HG02798 (cell line): ENCODE measurements around the gene SNX25.

Source experiments
- ATAC-seq: cut with Tn5 transposase; IDR thresholded peaks from one replicate; pipeline ENCODE4 v1.9.1; 2021; ENCODE audit warnings: mild to moderate bottlenecking; ENCODE audit not compliant: unreplicated experiment, poor library complexity

Gene SNX25

GRCh38 chr4:185363251-185363650 is 153.9 kb downstream of the SNX25 start:
- no peak for ATAC-seq

DNA sequence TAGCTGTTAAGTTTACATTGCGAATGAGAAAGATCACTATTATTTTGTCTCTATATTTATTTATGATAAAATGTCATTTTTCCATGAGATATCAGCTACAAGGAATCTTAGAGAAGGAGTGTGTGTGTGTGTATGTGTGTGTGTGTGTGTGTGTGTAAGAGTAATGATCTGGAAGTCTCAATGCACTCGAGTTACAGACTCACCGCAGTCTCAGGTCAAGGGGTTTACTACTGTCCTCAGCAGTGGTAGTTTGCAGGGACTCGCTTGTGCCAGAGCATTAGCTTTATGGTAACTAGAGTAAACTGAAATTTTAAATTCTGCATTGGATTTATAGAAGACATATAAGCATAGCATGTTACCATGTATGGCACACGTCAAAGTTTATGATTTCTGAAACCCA is 155.5 kb downstream of the SNX25 start:
- ATAC-seq, result no peak

GRCh38 chr4:185369731-185370130 is 160.3 kb downstream of the SNX25 start:
- ATAC-seq, result no peak

DNA sequence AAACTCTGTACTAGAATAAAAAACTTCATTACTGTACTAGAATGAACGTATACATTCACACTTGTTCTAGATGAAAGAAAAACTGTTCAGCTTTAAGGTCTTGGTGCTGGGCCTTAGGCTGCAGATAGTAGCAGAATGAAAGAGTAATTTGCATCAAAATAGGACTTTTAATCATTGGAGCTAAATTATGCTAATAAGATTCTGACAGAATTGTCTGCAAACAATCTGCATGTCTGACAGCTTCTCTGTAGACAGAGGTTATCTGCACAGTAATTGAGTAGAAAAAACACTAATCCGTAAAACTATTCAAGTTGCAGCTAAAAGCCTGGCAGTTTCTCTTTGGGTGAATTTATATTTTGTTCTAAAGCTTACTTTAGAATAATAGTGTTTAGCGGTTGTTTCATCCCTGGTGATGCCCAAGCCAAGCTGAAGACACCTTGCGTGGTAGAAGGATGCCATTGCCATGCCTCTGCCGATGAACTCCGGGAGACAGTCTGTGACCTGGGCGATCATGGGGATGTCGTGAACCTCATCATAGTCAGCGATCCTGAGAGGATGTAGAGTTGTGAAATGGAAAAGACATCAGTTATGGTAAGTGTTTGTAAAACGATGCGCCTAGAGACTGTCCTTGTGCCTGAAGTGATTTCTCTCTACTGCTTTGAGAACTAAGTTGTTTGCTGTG is 161.0 kb downstream of the SNX25 start:
- ATAC-seq, result no peak

DNA sequence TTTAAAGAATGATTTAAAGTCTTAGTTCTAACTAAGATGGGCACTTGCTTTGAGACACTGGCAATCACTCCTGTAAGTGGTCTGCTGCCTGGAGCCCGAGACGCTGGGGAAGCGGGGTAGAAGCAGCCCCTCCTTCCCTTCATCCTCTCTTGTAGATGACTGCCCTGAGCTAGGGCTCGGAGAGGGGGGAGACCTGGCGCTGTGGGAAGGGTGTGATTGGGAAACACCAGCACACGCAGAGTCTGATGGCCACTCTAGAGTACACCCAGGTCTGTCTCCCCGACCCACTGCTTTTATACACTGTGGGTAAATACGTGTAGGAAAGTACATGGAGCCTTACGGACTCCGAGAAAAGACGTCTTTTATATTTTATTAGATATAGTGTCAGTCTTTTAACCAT is 162.3 kb downstream of the SNX25 start:
- ATAC-seq, result no peak

- ATAC-seq, result no peak
Measured at GRCh38 chr4:185374027-185374426, 164.6 kb downstream of the SNX25 start.

DNA sequence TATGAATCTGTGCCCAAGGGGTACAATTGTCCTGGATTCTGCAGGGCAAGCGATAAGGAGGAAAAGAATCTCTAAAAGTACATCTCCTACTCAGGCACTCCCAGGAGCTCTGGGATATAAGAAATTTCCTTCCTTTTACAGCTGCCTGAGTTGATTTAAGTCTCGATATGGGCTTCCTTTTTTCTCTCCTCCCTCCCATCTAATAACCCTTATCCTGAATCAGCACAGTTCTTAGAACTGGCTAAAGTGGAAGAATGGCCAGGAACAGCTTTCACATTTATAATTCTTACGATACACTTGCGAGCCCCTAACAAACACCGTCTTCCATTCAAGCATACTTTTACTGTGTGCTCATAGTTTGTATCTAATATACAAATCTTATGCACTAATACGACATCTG is 165.2 kb downstream of the SNX25 start:
- no peak for ATAC-seq

DNA sequence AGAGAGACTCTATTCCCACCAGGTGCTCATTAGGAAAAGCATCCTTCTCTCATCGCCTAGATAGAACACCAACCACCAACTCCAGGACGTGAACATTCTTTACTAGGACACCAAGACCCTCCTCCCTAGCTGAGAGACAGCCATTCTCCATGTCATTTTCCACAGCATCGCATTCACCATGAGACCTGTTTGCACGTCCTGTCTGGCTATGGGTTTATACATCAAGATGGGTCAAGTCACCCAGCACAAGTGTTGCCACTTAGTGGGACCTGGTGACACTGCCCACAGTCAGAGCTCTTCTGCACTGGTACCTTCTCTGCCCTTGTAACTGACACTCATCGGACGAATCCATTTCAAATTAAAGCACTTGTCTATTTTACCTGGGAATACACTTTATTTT is 168.9 kb downstream of the SNX25 start:
- ATAC-seq, result no peak

- no peak for ATAC-seq
Measured at GRCh38 chr4:185379326-185380295, 170.2 kb downstream of the SNX25 start.

GRCh38 chr4:185380320-185380719 is 170.9 kb downstream of the SNX25 start:
- no peak for ATAC-seq

DNA sequence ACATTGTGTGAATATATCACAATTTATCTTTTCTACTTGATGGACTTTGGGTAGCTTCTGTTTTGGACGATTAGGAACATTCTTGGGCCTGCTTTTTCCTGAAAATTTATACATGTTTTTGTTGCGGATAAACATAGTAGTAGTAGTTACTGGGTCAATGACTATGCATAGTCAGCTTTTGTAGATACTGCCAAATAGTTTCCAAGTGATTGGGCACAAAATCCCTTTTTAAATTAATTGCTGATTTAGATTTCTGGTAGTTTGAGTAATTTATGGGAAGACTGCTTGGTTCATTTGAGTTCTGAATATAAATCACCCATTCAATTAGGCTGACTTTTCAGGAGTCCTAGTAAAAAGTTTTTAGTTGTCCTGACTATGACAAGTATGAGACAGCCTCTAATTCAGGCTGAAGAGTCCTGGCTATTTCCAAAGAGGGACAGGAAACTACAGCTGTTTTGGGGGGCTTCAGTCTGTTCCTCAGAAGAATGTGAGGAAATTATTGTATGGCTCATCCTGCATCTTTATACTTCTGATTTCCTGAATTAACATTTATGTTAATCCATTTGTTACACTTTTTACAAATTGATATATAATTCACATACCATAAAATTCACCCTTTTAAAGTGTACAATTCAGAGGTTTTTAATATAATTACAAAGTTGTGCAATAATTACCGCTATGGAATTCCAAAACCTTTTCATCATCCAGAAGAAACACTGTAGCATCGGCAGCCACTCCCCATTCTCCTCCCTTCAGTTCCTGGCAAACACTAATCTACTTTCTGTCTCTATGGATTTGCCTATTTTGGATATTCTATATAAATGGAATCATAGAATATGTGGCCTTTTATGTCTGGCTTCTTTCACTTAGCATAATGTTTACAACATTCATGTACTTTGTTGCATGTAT is 172.1 kb downstream of the SNX25 start:
- no peak for ATAC-seq

GRCh38 chr4:185382754-185383153 is 173.4 kb downstream of the SNX25 start:
- no peak for ATAC-seq

DNA sequence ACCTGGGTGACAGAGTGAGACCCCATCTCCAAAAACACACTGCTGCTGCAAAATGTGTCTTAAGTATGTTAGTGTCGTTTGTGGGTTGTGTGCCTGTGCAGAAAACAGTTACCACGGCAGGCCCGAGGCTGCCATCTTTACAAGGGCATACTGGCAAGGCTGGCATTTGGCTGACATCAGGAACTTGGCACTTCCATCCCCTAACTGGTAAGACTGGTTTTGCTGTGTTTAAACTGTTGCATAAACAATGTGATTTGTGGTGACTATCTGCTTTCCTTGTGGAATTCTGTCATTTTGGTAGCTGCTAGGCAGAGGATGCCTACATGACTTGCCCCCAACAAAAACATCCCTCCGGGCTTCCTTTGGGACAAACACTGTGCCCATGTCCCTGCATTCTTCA is 174.1 kb downstream of the SNX25 start:
- ATAC-seq, result no peak

DNA sequence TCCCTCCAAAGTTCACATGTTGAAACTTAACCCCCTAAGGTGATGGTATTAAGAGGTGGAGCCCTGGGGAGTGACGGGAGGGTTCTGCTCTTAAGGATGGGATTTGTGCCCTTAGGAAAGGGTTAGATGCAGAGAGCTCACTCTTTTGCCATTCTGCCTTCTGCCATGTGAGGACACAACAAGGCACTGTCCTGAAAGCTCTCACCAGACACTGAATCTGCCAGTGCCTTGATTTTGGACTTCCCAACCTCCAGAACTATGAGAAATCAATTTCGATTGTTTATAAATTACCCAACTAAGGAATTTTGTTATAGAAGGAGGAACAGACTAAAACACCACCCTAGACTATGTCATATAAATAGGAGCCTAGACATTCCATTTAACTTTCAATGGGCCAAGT is 174.7 kb downstream of the SNX25 start:
- no peak for ATAC-seq

DNA sequence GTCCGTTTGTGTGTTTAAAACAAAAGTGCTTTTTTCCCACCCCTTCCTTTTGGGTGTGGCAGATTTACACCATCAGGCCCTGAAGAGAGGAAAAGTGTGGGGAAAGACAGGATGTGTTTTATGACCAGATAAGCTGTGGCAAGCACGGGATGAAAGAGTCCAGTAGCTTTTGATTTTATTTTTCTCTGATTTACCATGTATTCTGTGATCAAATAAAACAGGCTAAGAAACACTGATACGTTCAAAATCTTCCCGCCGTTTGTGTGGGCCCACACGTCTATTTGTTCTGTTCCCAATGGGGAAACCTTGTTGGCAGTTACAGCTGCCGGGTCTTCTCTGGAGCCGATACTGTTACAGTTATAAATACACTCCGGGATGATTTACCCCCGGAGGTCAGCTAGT is 175.5 kb downstream of the SNX25 start:
- ATAC-seq, result no peak

GRCh38 chr4:185387957-185388356 is 178.6 kb downstream of the SNX25 start:
- ATAC-seq, result no peak

DNA sequence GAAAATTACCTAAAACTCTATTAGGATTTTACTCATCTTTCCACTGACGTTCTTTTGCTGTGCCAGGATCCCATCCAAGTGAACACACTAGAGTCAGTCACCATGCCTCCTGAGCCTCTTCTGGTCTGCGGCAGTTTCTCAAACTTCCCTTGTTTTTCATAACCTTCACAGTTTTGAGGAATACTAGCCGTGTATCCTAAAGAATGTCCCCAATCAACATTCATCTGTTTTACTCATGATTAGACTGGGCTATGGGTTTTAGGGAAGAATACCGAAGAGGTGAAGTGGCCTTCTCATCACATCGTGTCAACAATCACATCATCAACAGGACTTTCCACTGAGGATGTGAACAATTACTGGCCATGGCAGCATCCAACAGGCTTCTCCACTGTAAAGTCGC is 181.5 kb downstream of the SNX25 start:
- ATAC-seq, result no peak

DNA sequence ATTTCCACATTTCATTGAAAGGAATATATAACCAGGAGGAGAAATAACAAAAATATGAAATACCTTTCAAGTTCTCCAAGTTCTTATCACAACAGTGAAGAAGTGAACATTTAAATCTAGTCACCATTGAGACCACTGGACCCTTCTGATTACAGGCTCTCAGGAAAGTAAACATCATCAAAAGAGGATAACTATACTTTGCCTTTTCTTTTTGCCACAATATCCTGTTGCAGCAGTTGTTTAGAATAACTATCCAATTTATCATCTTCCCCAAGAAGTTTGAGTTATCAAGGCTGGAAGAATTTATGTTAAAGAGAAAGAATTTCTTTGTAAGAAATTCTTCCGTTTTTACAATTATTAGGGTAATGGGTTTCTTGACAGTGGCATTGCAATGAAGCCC is 182.8 kb downstream of the SNX25 start:
- ATAC-seq, result no peak

GRCh38 chr4:185394568-185395237 is 185.3 kb downstream of the SNX25 start:
- ATAC-seq, result no peak
